ENCODE results near the gene CDH2.

CDH2 gene

DNA sequence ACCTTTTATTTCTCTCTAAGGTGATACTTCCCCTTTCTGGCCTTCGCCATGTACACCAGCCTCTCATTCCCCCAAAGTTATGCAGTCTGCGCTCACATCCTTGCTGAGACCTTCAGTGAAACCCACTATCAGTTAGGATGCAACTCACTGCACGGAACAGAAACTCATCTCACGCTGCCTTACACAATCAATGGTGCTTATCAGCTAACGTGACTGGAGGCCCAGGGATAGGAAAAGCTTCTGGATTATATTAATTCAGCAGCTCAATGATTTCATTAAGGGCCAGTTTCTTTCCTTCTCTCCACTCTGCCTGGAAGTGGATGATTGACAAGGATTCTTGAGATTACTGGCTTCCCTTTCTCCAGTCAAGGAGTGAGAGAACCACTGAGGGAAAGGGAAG, 44.8 kb downstream of the CDH2 start:
- Histone ChIP-seq H3K4me3 (ENCODE audit: insufficient read depth, low read depth, low read length, poor library complexity, severe bottlenecking) (no peak overlapping the region), H3K27me3 (replicated peaks; ENCODE audit: control insufficient read depth, insufficient read depth, low read length, poor library complexity, severe bottlenecking) (no peaks in the 10 kb centered on the region), H3K4me1 (ENCODE audit: control insufficient read depth, insufficient read depth, low read length, poor library complexity, severe bottlenecking) (no peaks in the 10 kb centered on the region), H3K27ac (ENCODE audit: insufficient read depth, low read length, poor library complexity, severe bottlenecking) (no peak overlapping the region), H3K9me3 (ENCODE audit: control insufficient read depth, low read length) (no peaks in the 10 kb centered on the region), H3K36me3 (ENCODE audit: control insufficient read depth, insufficient read depth, low read length) (no peaks in the 10 kb centered on the region)
- no peak for DNase-seq

DNA sequence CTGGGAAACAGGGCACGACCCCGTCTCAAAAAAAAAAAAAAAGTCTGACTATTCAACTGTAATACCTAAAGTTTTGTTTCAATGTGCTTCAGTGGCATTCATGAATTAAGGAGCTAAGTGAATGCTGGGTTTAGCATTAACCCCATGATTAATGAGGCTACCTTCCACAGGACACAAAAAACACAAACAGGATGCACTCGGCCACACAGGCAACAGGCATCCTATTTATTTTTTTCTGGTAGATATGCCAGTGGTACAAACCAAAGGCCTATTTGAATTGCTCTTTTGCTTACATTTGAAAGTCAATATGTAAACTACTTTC, 48.3 kb downstream of the CDH2 start:
- H3K27ac ChIP-seq (ENCODE audit: insufficient read depth, low read length, poor library complexity, severe bottlenecking) = no peak overlapping the region
- H3K4me3 ChIP-seq (ENCODE audit: insufficient read depth, low read depth, low read length, poor library complexity, severe bottlenecking) = no peak overlapping the region
- no peaks in the 10 kb centered on the region for H3K27me3 ChIP-seq (replicated peaks; ENCODE audit: control insufficient read depth, insufficient read depth, low read length, poor library complexity, severe bottlenecking)
- no peaks in the 10 kb centered on the region for H3K4me1 ChIP-seq (ENCODE audit: control insufficient read depth, insufficient read depth, low read length, poor library complexity, severe bottlenecking)
- no peaks in the 10 kb centered on the region for H3K9me3 ChIP-seq (ENCODE audit: control insufficient read depth, low read length)
- DNase-seq = no peak
- no peaks in the 10 kb centered on the region for H3K36me3 ChIP-seq (ENCODE audit: control insufficient read depth, insufficient read depth, low read length)

GRCh38 chr18:28127763-28128658, 48.9 kb downstream of the CDH2 start:
- no peaks in the 10 kb centered on the region for H3K4me1 ChIP-seq (ENCODE audit: control insufficient read depth, insufficient read depth, low read length, poor library complexity, severe bottlenecking)
- H3K36me3 ChIP-seq (ENCODE audit: control insufficient read depth, insufficient read depth, low read length) = no peaks in the 10 kb centered on the region
- DNase-seq = no peak
- no peak overlapping the region for H3K27ac ChIP-seq (ENCODE audit: insufficient read depth, low read length, poor library complexity, severe bottlenecking)
- H3K9me3 ChIP-seq (ENCODE audit: control insufficient read depth, low read length) = no peaks in the 10 kb centered on the region
- no peaks in the 10 kb centered on the region for H3K27me3 ChIP-seq (replicated peaks; ENCODE audit: control insufficient read depth, insufficient read depth, low read length, poor library complexity, severe bottlenecking)
- no peak overlapping the region for H3K4me3 ChIP-seq (ENCODE audit: insufficient read depth, low read depth, low read length, poor library complexity, severe bottlenecking)

- Histone ChIP-seq H3K27me3 (replicated peaks; ENCODE audit: control insufficient read depth, insufficient read depth, low read length, poor library complexity, severe bottlenecking) (no peaks in the 10 kb centered on the region), H3K4me1 (ENCODE audit: control insufficient read depth, insufficient read depth, low read length, poor library complexity, severe bottlenecking) (no peaks in the 10 kb centered on the region), H3K9me3 (ENCODE audit: control insufficient read depth, low read length) (no peaks in the 10 kb centered on the region), H3K27ac (ENCODE audit: insufficient read depth, low read length, poor library complexity, severe bottlenecking) (no peak overlapping the region), H3K4me3 (ENCODE audit: insufficient read depth, low read depth, low read length, poor library complexity, severe bottlenecking) (no peak overlapping the region), H3K36me3 (ENCODE audit: control insufficient read depth, insufficient read depth, low read length) (no peaks in the 10 kb centered on the region)
- no peak for DNase-seq
Observed at GRCh38 chr18:28127228-28127627, 49.7 kb downstream of the CDH2 start.

DNA sequence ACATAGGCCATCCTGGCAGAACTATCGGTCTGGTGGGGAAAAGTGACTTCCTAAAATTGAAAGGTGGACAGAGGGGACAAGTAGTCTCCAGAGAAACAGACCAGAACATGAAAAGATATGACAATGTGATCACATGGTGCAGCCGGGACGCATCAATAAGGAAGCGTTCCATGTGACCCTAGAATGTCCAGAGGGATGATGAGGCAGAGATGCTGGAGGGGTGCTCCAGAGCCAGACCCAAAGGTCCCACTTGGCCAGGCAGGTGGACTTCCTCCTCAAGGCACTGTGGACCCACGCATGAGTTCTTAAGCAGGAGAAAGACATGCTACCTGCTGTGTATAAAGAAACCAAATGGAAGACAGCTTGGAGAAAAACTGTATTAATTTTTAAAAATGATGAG, 50.2 kb downstream of the CDH2 start:
- no peaks in the 10 kb centered on the region for H3K36me3 ChIP-seq (ENCODE audit: control insufficient read depth, insufficient read depth, low read length)
- no peak overlapping the region for H3K4me3 ChIP-seq (ENCODE audit: insufficient read depth, low read depth, low read length, poor library complexity, severe bottlenecking)
- DNase-seq = no peak
- no peaks in the 10 kb centered on the region for H3K27me3 ChIP-seq (replicated peaks; ENCODE audit: control insufficient read depth, insufficient read depth, low read length, poor library complexity, severe bottlenecking)
- no peak overlapping the region for H3K27ac ChIP-seq (ENCODE audit: insufficient read depth, low read length, poor library complexity, severe bottlenecking)
- no peaks in the 10 kb centered on the region for H3K9me3 ChIP-seq (ENCODE audit: control insufficient read depth, low read length)
- H3K4me1 ChIP-seq (ENCODE audit: control insufficient read depth, insufficient read depth, low read length, poor library complexity, severe bottlenecking) = no peaks in the 10 kb centered on the region

- Histone ChIP-seq H3K4me1 (ENCODE audit: control insufficient read depth, insufficient read depth, low read length, poor library complexity, severe bottlenecking) (no peaks in the 10 kb centered on the region), H3K27me3 (replicated peaks; ENCODE audit: control insufficient read depth, insufficient read depth, low read length, poor library complexity, severe bottlenecking) (no peaks in the 10 kb centered on the region), H3K36me3 (ENCODE audit: control insufficient read depth, insufficient read depth, low read length) (no peaks in the 10 kb centered on the region), H3K4me3 (ENCODE audit: insufficient read depth, low read depth, low read length, poor library complexity, severe bottlenecking) (no peak overlapping the region), H3K27ac (ENCODE audit: insufficient read depth, low read length, poor library complexity, severe bottlenecking) (no peak overlapping the region), H3K9me3 (ENCODE audit: control insufficient read depth, low read length) (no peaks in the 10 kb centered on the region)
- no peak for DNase-seq
Observed at GRCh38 chr18:28125051-28125450, 51.9 kb downstream of the CDH2 start.

GRCh38 chr18:28124131-28125029, 52.5 kb downstream of the CDH2 start:
- Histone ChIP-seq H3K9me3 (ENCODE audit: control insufficient read depth, low read length) (no peaks in the 10 kb centered on the region), H3K4me1 (ENCODE audit: control insufficient read depth, insufficient read depth, low read length, poor library complexity, severe bottlenecking) (no peaks in the 10 kb centered on the region), H3K27ac (ENCODE audit: insufficient read depth, low read length, poor library complexity, severe bottlenecking) (no peak overlapping the region), H3K4me3 (ENCODE audit: insufficient read depth, low read depth, low read length, poor library complexity, severe bottlenecking) (no peak overlapping the region), H3K36me3 (ENCODE audit: control insufficient read depth, insufficient read depth, low read length) (no peaks in the 10 kb centered on the region), H3K27me3 (replicated peaks; ENCODE audit: control insufficient read depth, insufficient read depth, low read length, poor library complexity, severe bottlenecking) (no peaks in the 10 kb centered on the region)
- DNase-seq = no peak

- Histone ChIP-seq H3K9me3 (ENCODE audit: control insufficient read depth, low read length) (no peaks in the 10 kb centered on the region), H3K4me3 (ENCODE audit: insufficient read depth, low read depth, low read length, poor library complexity, severe bottlenecking) (no peak overlapping the region), H3K27ac (ENCODE audit: insufficient read depth, low read length, poor library complexity, severe bottlenecking) (no peak overlapping the region), H3K27me3 (replicated peaks; ENCODE audit: control insufficient read depth, insufficient read depth, low read length, poor library complexity, severe bottlenecking) (no peaks in the 10 kb centered on the region), H3K36me3 (ENCODE audit: control insufficient read depth, insufficient read depth, low read length) (no peaks in the 10 kb centered on the region), H3K4me1 (ENCODE audit: control insufficient read depth, insufficient read depth, low read length, poor library complexity, severe bottlenecking) (no peaks in the 10 kb centered on the region)
- DNase-seq = no peak
Observed at GRCh38 chr18:28123401-28124030, 53.4 kb downstream of the CDH2 start.

DNA sequence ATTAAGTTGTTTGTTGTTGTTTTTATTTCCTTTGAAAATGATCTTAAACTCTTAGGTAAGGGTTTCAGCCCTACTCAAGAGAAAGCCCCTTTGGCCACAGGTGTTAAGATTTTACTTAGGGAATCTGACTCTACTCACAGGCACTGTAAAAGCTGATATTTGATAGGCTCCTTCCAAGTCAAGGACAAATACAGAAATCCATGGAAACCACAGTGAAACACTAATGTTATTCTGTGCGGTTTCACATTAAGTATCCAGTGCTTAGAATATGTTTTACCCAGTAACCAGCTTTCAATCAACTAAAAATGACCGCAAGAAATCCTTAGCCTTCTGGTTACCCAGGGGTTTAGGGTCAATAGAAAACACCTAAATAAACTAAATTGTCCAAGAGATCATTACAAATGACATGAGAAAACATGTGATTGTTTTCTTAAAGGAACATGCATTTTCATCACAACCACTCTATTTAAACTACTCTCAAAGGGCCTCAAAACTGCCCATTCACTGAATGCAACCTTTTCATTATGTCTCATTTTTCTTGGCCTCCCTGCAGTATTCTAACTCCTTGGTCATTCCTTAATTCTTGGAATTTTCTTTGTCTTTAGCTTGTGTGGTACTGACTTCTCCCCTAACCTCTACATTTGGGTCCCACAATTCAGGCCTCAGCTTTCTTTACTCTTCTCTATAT, 56.0 kb downstream of the CDH2 start:
- Histone ChIP-seq H3K27ac (ENCODE audit: insufficient read depth, low read length, poor library complexity, severe bottlenecking) (no peak overlapping the region), H3K9me3 (ENCODE audit: control insufficient read depth, low read length) (no peaks in the 10 kb centered on the region)
- DNase-seq = no peak

More for the DNA sequence above, 56.0 kb downstream of the CDH2 start:
- H3K36me3 ChIP-seq (ENCODE audit: control insufficient read depth, insufficient read depth, low read length) = no peaks in the 10 kb centered on the region
- no peaks in the 10 kb centered on the region for H3K27me3 ChIP-seq (replicated peaks; ENCODE audit: control insufficient read depth, insufficient read depth, low read length, poor library complexity, severe bottlenecking)
- H3K4me3 ChIP-seq (ENCODE audit: insufficient read depth, low read depth, low read length, poor library complexity, severe bottlenecking) = no peak overlapping the region
- no peaks in the 10 kb centered on the region for H3K4me1 ChIP-seq (ENCODE audit: control insufficient read depth, insufficient read depth, low read length, poor library complexity, severe bottlenecking)
